Memory B cell (primary cell): ENCODE data around the gene AWAT2.
"Not testable (repeated sequence)": the region's sequence is repeated elsewhere in the genome, so short reads cannot be mapped to it uniquely, and the experiment has no call there.

ENCODE experiments used
- ATAC-seq: fragments of 150-1000 bp; cut with Tn5 transposase; 2 replicates; pipeline ENCODE4 v1.10.0; 2021; ENCODE audit warnings: low read depth, mild to moderate bottlenecking, moderate library complexity
- DNase-seq, 2 donors: peaks; one replicate each; pipeline ENCODE4 v3.0.0; 2022; ENCODE audit warnings: low spot score in 2 of 2
- H3K27ac Mint-ChIP-seq: one replicate; pipeline ENCODE4 v1.8.0; 2022; ENCODE audit warnings: mild to moderate bottlenecking, moderate library complexity, mixed read lengths
- H3K27me3 Mint-ChIP-seq: one replicate; pipeline ENCODE4 v1.8.0; 2022; ENCODE audit warnings: mixed read lengths
- H3K36me3 Mint-ChIP-seq: one replicate; pipeline ENCODE4 v1.8.0; 2022; ENCODE audit warnings: mild to moderate bottlenecking, mixed read lengths
- H3K4me1 Mint-ChIP-seq: one replicate; pipeline ENCODE4 v1.8.0; 2022; ENCODE audit warnings: mixed read lengths
- H3K4me3 Mint-ChIP-seq: one replicate; pipeline ENCODE4 v1.8.0; 2022; ENCODE audit warnings: mild to moderate bottlenecking, moderate library complexity, mixed read lengths
- H3K9me3 Mint-ChIP-seq: one replicate; pipeline ENCODE4 v1.8.0; 2022; ENCODE audit warnings: mixed read lengths

The AWAT2 gene

GRCh38 chrX:69998299-69998698 is 51.4 kb downstream of the AWAT2 start:
- H3K27me3 Mint-ChIP-seq, H3K9me3 Mint-ChIP-seq: not testable (repeated sequence)

GRCh38 chrX:69996113-69996468 is 53.6 kb downstream of the AWAT2 start:
- H3K27ac Mint-ChIP-seq, result no peak overlapping the region
- no peaks in the 10 kb centered on the region for H3K4me1 Mint-ChIP-seq
- no peak for ATAC-seq
- no peak for DNase-seq
- H3K4me3 Mint-ChIP-seq, result no peak overlapping the region
- no peaks in the 10 kb centered on the region for H3K27me3 Mint-ChIP-seq
- H3K36me3 Mint-ChIP-seq, result no peaks in the 10 kb centered on the region
- H3K9me3 Mint-ChIP-seq, result no peaks in the 10 kb centered on the region

More at GRCh38 chrX:69998299-69998698, 51.4 kb downstream of the AWAT2 start:
- not testable (repeated sequence) for H3K4me1 Mint-ChIP-seq, H3K36me3 Mint-ChIP-seq, H3K4me3 Mint-ChIP-seq, DNase-seq, ATAC-seq, H3K27ac Mint-ChIP-seq

- DNase-seq, result no peak
- Mint-ChIP-seq H3K27ac (no peak overlapping the region), H3K4me3 (no peak overlapping the region), H3K36me3 (no peaks in the 10 kb centered on the region), H3K4me1 (no peaks in the 10 kb centered on the region), H3K27me3 (no peaks in the 10 kb centered on the region), H3K9me3 (no peaks in the 10 kb centered on the region)
- ATAC-seq, result no peak
Observed at GRCh38 chrX:69995362-69996112, 54.2 kb downstream of the AWAT2 start.

- Mint-ChIP-seq H3K4me1 (no peaks in the 10 kb centered on the region), H3K9me3 (no peaks in the 10 kb centered on the region), H3K27ac (no peak overlapping the region), H3K27me3 (no peaks in the 10 kb centered on the region), H3K36me3 (no peaks in the 10 kb centered on the region), H3K4me3 (no peak overlapping the region)
- DNase-seq, result no peak
- ATAC-seq, result no peak
Observed at GRCh38 chrX:69993494-69993893, 56.2 kb downstream of the AWAT2 start.

GRCh38 chrX:69991685-69992084 is 58.1 kb downstream of the AWAT2 start:
- H3K4me1 Mint-ChIP-seq, result no peaks in the 10 kb centered on the region
- ATAC-seq (no peak), DNase-seq (no peak)
- H3K4me3 Mint-ChIP-seq, result no peak overlapping the region
- H3K9me3 Mint-ChIP-seq, result no peaks in the 10 kb centered on the region
- no peaks in the 10 kb centered on the region for H3K36me3 Mint-ChIP-seq
- H3K27ac Mint-ChIP-seq, result no peak overlapping the region
- no peaks in the 10 kb centered on the region for H3K27me3 Mint-ChIP-seq
